ENCODE measurements around the gene AIRE.
A peak's percentile ranks its signal among the peaks of the same experiment; 100 is the strongest.

The AIRE gene

DNA sequence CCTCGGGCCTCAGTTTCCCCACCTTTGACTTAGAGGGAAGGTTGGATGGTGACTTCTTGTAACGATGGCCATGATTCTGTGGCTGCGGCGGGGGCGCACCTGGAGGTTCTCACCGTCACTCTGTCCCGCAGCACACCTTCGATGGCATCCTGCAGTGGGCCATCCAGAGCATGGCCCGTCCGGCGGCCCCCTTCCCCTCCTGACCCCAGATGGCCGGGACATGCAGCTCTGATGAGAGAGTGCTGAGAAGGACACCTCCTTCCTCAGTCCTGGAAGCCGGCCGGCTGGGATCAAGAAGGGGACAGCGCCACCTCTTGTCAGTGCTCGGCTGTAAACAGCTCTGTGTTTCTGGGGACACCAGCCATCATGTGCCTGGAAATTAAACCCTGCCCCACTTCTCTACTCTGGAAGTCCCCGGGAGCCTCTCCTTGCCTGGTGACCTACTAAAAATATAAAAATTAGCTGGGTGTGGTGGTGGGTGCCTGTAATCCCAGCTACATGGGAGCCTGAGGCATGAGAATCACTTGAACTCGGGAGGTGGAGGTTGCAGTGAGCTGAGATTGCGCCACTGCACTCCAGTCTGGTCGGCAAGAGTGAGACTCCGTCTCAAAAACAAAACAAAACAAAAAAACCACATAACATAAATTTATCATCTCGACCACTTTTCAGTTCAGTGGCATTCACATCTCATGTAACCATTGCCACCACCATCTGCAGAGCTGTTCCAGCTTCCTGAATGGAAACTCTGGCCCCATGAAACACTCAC lies 12.0 kb downstream of the AIRE start:
- peak; percentile 92 for DNase-seq (ENCODE audit: low spot score)
- TF ChIP-seq, protein P1, sequence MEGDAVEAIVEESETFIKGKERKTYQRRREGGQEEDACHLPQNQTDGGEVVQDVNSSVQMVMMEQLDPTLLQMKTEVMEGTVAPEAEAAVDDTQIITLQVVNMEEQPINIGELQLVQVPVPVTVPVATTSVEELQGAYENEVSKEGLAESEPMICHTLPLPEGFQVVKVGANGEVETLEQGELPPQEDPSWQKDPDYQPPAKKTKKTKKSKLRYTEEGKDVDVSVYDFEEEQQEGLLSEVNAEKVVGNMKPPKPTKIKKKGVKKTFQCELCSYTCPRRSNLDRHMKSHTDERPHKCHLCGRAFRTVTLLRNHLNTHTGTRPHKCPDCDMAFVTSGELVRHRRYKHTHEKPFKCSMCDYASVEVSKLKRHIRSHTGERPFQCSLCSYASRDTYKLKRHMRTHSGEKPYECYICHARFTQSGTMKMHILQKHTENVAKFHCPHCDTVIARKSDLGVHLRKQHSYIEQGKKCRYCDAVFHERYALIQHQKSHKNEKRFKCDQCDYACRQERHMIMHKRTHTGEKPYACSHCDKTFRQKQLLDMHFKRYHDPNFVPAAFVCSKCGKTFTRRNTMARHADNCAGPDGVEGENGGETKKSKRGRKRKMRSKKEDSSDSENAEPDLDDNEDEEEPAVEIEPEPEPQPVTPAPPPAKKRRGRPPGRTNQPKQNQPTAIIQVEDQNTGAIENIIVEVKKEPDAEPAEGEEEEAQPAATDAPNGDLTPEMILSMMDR (IDR thresholded peaks at IDR 0.05; ENCODE audit: borderline replicate concordance, control extremely low read depth, extremely low read depth, insufficient read depth, missing control alignments) = peak; percentile 83
- in situ Hi-C loops (cut with MboI; ENCODE audit: low sequenced_read_pairs, unreplicated experiment) = loop anchor here (25.0 kb wide), 2 partner anchors 260 to 485 kb away; no protein-coding TSS in a partner anchor

DNA sequence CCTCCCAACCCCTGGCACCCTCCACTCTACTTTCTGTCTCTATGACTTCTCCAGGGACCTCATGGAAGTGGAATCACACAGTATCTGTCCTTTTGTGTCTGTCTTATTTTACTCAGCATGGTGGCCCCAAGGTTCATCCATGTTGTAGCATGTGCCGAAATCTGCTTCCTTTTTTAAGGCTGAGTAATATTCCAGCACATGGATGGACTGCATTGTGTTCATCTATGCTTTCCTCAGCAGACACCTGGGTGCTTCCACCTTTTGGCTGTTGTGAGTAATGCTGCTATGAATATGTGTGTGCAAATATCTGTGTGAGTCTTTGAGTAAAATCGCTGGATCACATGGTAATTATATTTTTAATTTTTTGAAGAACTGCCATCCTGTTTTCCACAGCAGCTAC lies 12.6 kb downstream of the AIRE start:
- TF ChIP-seq, protein P1 (IDR thresholded peaks at IDR 0.05; ENCODE audit: borderline replicate concordance, control extremely low read depth, extremely low read depth, insufficient read depth, missing control alignments) = peak; percentile 24
- DNase-seq (ENCODE audit: low spot score) = no peak
- in situ Hi-C loops (cut with MboI; ENCODE audit: low sequenced_read_pairs, unreplicated experiment) = loop anchor here (25.0 kb wide), 2 partner anchors 261 to 486 kb away; no protein-coding TSS in a partner anchor

DNA sequence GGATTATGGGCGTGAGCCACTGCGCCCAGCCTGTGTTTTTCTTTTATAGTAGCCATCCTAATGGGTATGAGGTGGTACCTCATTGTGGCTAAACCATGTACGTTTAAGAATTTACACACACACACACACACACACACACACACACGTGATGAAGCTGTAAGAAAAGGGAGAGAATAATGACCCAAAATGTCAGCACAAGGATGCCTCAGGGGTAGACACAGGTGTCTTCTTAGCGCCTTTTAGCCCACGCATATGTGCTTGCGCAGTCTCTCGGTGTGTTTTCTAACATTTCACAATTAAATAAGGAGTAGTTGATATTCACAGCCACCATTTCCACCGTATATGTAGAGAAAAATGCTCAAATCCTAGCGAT lies 13.4 kb downstream of the AIRE start:
- TF ChIP-seq, protein P1 (IDR thresholded peaks at IDR 0.05; ENCODE audit: borderline replicate concordance, control extremely low read depth, extremely low read depth, insufficient read depth, missing control alignments) = no peak
- in situ Hi-C loops (cut with MboI; ENCODE audit: low sequenced_read_pairs, unreplicated experiment) = loop anchor here (25.0 kb wide), 2 partner anchors 262 to 487 kb away; no protein-coding TSS in a partner anchor
- peak; percentile 71 for DNase-seq (ENCODE audit: low spot score)

- in situ Hi-C loops (cut with MboI; ENCODE audit: low sequenced_read_pairs, unreplicated experiment) = loop anchor here (25.0 kb wide), 2 partner anchors 262 to 487 kb away; no protein-coding TSS in a partner anchor
- peak; percentile 94 for DNase-seq (ENCODE audit: low spot score)
- TF ChIP-seq, protein P1 (IDR thresholded peaks at IDR 0.05; ENCODE audit: borderline replicate concordance, control extremely low read depth, extremely low read depth, insufficient read depth, missing control alignments) = no peak
Observed at GRCh38 chr21:44299458-44300261, 14.0 kb downstream of the AIRE start, which contains the start of gene PFKL. TSS of gene PFKL (plus strand) at chr21:44300053. CDS start at chr21:44300106, 53 bp downstream.

GRCh38 chr21:44300262-44300959 lies 14.7 kb downstream of the AIRE start:
- DNase-seq (ENCODE audit: low spot score) = peak; percentile 89
- in situ Hi-C loops (cut with MboI; ENCODE audit: low sequenced_read_pairs, unreplicated experiment) = no loop called here
- TF ChIP-seq, protein P1 (IDR thresholded peaks at IDR 0.05; ENCODE audit: borderline replicate concordance, control extremely low read depth, extremely low read depth, insufficient read depth, missing control alignments) = no peak

GRCh38 chr21:44301141-44301540 lies 15.5 kb downstream of the AIRE start:
- in situ Hi-C loops (cut with MboI; ENCODE audit: low sequenced_read_pairs, unreplicated experiment) = no loop called here
- TF ChIP-seq, protein P1 (IDR thresholded peaks at IDR 0.05; ENCODE audit: borderline replicate concordance, control extremely low read depth, extremely low read depth, insufficient read depth, missing control alignments) = no peak
- no peak for DNase-seq (ENCODE audit: low spot score)

Data from GM13976 (cell line).